ENCODE results near the gene MAD1L1. TPM values are rescaled to one million over a fixed set of nuclear protein-coding genes. Genes with fewer than 3 reads are reported as not detected.

The MAD1L1 gene
- total and polyA plus RNA-seq, 2 donors (not counting 3 experiments of a cell fraction or from before 2014, with no cell fraction given): 34.1 to 42.3 TPM

DNA sequence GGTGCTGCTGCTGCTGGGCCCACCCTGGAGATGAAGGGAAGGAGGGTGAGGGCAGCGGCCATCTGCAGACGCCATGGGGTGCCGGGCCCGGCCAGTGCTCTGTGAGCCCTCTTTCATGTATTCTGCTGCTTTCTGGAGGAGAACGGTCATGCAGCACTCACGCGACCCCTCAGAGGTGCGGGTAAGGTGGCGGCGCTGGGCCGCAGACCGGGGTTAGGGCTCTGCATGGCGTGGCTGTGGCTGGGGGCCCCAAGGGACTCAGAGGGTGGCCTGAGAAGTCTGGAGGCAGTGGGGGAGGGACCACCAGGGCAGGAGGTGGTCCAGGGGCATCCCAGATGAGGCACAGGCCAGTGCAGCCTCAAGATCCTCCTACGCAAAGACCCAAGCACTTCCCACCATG lies 287.2 kb downstream of the MAD1L1 start:
- Histone ChIP-seq H3K4me3 (replicated peaks in 1 of 3; ENCODE audit: insufficient read depth in 1 of 3, low read depth in 1 of 3, low read length in 3 of 3) (no peak overlapping the region), H3K9me1 (replicated peaks; ENCODE audit: control insufficient read depth, extremely low read depth, insufficient read depth, low read length) (no peaks in the 10 kb centered on the region), H3K4me1 (ENCODE audit: control insufficient read depth, extremely low read depth, insufficient read depth, low read length) (no peaks in the 10 kb centered on the region), H3K9me3 (replicated peaks; ENCODE audit: control insufficient read depth, insufficient read depth, low read length) (no peaks in the 10 kb centered on the region), H3K4me2 (ENCODE audit: insufficient read depth, low read length) (no peak overlapping the region), H3K27me3 (ENCODE audit: control insufficient read depth in 2 of 2, insufficient read depth in 2 of 2, low read length in 2 of 2) (no peaks in the 10 kb centered on the region), H3K79me2 (ENCODE audit: control insufficient read depth, insufficient read depth, low read length) (no peaks in the 10 kb centered on the region), H2AFZ (ENCODE audit: low read depth, low read length) (no peak overlapping the region), H3K36me3 (ENCODE audit: control insufficient read depth in 2 of 2, extremely low read depth in 1 of 2, insufficient read depth in 2 of 2, low read length in 2 of 2) (no peaks in the 10 kb centered on the region), H3K27ac (ENCODE audit: insufficient read depth, low read depth, low read length) (no peak overlapping the region), H4K20me1 (replicated peaks; ENCODE audit: control insufficient read depth, extremely low read depth, insufficient read depth, low read length) (no peaks in the 10 kb centered on the region), H3K9ac (replicated peaks; ENCODE audit: extremely low read depth, insufficient read depth, low read length) (no peak overlapping the region)
- no TSS peak for BruUV-seq (replicated peaks)
- POLR2A ChIA-PET: no interaction called here
- FAIRE-seq (no peak), DNase-seq (ENCODE audit: low read depth, low spot score) (no peak)
- intact Hi-C loops (cut with micrococcal nuclease) (no loop called here), dilution Hi-C loops (cut with MboI; ENCODE audit: extremely low pct_ligation_motif_present, low sequenced_read_pairs) (no loop called here)
- CTCF ChIA-PET: no interaction called here
- TF ChIP-seq EZH2 (IDR thresholded peaks at IDR 0.05; ENCODE audit: borderline replicate concordance, low read depth, low read length, severe bottlenecking) (no peak), POLR2A (IDR thresholded peaks at IDR 0.05; ENCODE audit: low read depth, low read length) (no peak), POLR2AphosphoS5 (IDR thresholded peaks at IDR 0.05; ENCODE audit: insufficient read depth, low read depth, low read length) (no peak), FOS (IDR thresholded peaks at IDR 0.05; ENCODE audit: borderline replicate concordance, insufficient read depth, low read length) (no peak), GATA2 (IDR thresholded peaks at IDR 0.05; ENCODE audit: insufficient read depth, insufficient read length, low read depth, low read length) (no peak), JUN (IDR thresholded peaks at IDR 0.05; ENCODE audit: borderline replicate concordance, insufficient read depth, insufficient read length, low read depth) (no peak), MYC (IDR thresholded peaks at IDR 0.05; ENCODE audit: low read depth, low read length) (no peak)
- TF ChIP-seq, protein P1, sequence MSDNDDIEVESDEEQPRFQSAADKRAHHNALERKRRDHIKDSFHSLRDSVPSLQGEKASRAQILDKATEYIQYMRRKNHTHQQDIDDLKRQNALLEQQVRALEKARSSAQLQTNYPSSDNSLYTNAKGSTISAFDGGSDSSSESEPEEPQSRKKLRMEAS (IDR thresholded peaks at IDR 0.05; ENCODE audit: insufficient read depth, insufficient read length): no peak
- TF ChIP-seq, protein P2, sequence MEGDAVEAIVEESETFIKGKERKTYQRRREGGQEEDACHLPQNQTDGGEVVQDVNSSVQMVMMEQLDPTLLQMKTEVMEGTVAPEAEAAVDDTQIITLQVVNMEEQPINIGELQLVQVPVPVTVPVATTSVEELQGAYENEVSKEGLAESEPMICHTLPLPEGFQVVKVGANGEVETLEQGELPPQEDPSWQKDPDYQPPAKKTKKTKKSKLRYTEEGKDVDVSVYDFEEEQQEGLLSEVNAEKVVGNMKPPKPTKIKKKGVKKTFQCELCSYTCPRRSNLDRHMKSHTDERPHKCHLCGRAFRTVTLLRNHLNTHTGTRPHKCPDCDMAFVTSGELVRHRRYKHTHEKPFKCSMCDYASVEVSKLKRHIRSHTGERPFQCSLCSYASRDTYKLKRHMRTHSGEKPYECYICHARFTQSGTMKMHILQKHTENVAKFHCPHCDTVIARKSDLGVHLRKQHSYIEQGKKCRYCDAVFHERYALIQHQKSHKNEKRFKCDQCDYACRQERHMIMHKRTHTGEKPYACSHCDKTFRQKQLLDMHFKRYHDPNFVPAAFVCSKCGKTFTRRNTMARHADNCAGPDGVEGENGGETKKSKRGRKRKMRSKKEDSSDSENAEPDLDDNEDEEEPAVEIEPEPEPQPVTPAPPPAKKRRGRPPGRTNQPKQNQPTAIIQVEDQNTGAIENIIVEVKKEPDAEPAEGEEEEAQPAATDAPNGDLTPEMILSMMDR (IDR thresholded peaks at IDR 0.05; ENCODE audit: extremely low read depth in 1 of 2, insufficient read depth in 1 of 2, low read depth in 1 of 2, low read length in 2 of 2): no peak
